Right lobe of liver (tissue), 4 donors: ENCODE measurements around the gene RPS6KA2.

Experiments
- POLR2A ChIP-seq: fragments of 450-650 bp; IDR thresholded peaks from one replicate; pipeline ENCODE4 v1.6.1; 2017; ENCODE audit warnings: antibody characterized with exemption, mild to moderate bottlenecking
- TF ChIP-seq, protein P1 (sequence below), 4 donors: fragments of 200-600 bp in 3 of 4; fragments of 450-650 bp in 1 of 4; IDR thresholded peaks; one replicate each; pipeline versions ENCODE4 v1.5.1 to v1.8.0; 2016 to 2022; ENCODE audit warnings: antibody characterized with exemption in 4 of 4, mild to moderate bottlenecking in 2 of 4
- donor health status: DM: no; HTN: no; CAD: no.
- donor health status: DM: no; HTN: no; CAD: no.
- donor health status: DM: no; HTN: yes; CAD: no.

DNA sequence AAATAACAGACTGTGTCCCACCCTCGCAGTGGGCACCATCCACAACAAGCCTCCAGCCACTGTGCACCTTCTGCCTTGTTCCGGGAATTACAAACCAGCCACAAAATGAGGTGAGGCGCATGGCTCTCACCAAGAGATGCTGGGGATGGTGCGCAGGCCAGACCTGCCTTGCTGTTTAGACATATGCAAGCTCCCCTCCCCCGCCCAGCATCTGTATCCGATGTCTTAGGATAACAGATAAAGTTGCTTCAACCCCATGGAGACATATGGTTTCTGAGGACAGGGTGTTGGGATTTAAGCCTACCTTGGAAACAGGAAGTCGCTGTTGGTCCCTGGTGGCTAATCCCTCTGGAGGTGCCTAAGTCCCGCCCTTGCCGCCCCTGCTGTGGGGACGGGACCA is 194.0 kb downstream of the RPS6KA2 start:
- no peak for TF ChIP-seq POLR2A
- TF ChIP-seq, protein P1, sequence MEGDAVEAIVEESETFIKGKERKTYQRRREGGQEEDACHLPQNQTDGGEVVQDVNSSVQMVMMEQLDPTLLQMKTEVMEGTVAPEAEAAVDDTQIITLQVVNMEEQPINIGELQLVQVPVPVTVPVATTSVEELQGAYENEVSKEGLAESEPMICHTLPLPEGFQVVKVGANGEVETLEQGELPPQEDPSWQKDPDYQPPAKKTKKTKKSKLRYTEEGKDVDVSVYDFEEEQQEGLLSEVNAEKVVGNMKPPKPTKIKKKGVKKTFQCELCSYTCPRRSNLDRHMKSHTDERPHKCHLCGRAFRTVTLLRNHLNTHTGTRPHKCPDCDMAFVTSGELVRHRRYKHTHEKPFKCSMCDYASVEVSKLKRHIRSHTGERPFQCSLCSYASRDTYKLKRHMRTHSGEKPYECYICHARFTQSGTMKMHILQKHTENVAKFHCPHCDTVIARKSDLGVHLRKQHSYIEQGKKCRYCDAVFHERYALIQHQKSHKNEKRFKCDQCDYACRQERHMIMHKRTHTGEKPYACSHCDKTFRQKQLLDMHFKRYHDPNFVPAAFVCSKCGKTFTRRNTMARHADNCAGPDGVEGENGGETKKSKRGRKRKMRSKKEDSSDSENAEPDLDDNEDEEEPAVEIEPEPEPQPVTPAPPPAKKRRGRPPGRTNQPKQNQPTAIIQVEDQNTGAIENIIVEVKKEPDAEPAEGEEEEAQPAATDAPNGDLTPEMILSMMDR (IDR thresholded peaks at IDR 0.05) = no peak
